HL-60 (cell line): ENCODE results near the gene TMEM53.

Source experiments
- DNase-seq, 2 experiments: peaks; one replicate each; pipeline ENCODE4 v3.0.0-alpha.2; 2010 to 2020; ENCODE audit warnings: low read depth in 1 of 2, low spot score in 1 of 2
- H3K27ac ChIP-seq: fragments of 250-450 bp; sonication (Bioruptor Pico); replicated peaks from 2 replicates; pipeline ENCODE4 v1.5.1; 2020; ENCODE audit warnings: mild to moderate bottlenecking, moderate library complexity
- H3K27me3 ChIP-seq: fragments of 250-450 bp; sonication (Bioruptor Pico); 2 replicates; pipeline ENCODE4 v1.5.1; 2021; ENCODE audit warnings: mild to moderate bottlenecking, moderate library complexity; ENCODE audit not compliant: insufficient read depth, poor library complexity, severe bottlenecking
- H3K4me3 ChIP-seq: replicated peaks from 2 replicates; pipeline ENCODE4 v1.5.1; 2011; ENCODE audit warnings: mild to moderate bottlenecking, control low read depth, low read length; ENCODE audit not compliant: insufficient read depth
- GABPA ChIP-seq: IDR thresholded peaks from 2 replicates; pipeline ENCODE4 v1.6.1; 2012; ENCODE audit warnings: low read depth
- POLR2AphosphoS5 ChIP-seq: IDR thresholded peaks from 2 replicates; pipeline ENCODE4 v1.6.1; 2012; ENCODE audit warnings: low read depth
- REST ChIP-seq: IDR thresholded peaks from 2 replicates; pipeline ENCODE4 v1.6.1; 2012; ENCODE audit warnings: low read depth; ENCODE audit not compliant: insufficient replicate concordance
- SPI1 ChIP-seq: IDR thresholded peaks from 2 replicates; pipeline ENCODE4 v1.6.1; 2012; ENCODE audit warnings: low read depth, mild to moderate bottlenecking, borderline replicate concordance
- TF ChIP-seq, protein P1 (sequence below): IDR thresholded peaks from one replicate; pipeline ENCODE4 v1.5.1; 2011; ENCODE audit warnings: low read length, control low read depth, inconsistent platforms; ENCODE audit not compliant: insufficient read depth

TMEM53 gene

DNA sequence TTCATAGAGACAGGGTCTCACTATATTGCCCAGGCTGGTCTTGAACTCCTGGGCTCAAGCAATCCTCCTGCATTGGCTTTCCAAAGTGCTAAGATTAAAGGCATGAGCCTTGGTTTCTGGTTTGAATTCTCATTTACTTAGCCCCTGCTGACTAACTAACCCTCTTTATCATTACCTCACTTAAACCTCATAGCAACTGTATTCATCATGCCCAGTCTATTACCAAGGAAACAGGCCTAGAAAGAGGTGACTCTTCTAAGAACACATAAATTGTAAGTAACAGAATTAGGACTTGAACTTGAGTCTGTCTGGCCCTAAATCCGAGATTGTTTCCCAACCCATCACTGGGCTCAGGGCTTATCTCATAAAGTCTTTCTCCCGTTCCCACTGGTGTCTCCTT lies 44.2 kb downstream of the TMEM53 start:
- DNase-seq = no peak
- no peak for TF ChIP-seq SPI1
- no peak for TF ChIP-seq POLR2AphosphoS5
- no peak for TF ChIP-seq REST
- TF ChIP-seq, protein P1, sequence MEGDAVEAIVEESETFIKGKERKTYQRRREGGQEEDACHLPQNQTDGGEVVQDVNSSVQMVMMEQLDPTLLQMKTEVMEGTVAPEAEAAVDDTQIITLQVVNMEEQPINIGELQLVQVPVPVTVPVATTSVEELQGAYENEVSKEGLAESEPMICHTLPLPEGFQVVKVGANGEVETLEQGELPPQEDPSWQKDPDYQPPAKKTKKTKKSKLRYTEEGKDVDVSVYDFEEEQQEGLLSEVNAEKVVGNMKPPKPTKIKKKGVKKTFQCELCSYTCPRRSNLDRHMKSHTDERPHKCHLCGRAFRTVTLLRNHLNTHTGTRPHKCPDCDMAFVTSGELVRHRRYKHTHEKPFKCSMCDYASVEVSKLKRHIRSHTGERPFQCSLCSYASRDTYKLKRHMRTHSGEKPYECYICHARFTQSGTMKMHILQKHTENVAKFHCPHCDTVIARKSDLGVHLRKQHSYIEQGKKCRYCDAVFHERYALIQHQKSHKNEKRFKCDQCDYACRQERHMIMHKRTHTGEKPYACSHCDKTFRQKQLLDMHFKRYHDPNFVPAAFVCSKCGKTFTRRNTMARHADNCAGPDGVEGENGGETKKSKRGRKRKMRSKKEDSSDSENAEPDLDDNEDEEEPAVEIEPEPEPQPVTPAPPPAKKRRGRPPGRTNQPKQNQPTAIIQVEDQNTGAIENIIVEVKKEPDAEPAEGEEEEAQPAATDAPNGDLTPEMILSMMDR = no peak
- TF ChIP-seq GABPA = no peak
- H3K4me3 ChIP-seq = no peak overlapping the region
- no peak overlapping the region for H3K27ac ChIP-seq
- H3K27me3 ChIP-seq = no peaks in the 10 kb centered on the region

- no peak overlapping the region for H3K4me3 ChIP-seq
- no peak for DNase-seq
- H3K27ac ChIP-seq = no peak overlapping the region
- TF ChIP-seq, protein P1 = no peak
- TF ChIP-seq SPI1 (no peak), REST (no peak), POLR2AphosphoS5 (no peak), GABPA (no peak)
- no peaks in the 10 kb centered on the region for H3K27me3 ChIP-seq
Observed at GRCh38 chr1:44628962-44629756, 45.1 kb downstream of the TMEM53 start.

DNA sequence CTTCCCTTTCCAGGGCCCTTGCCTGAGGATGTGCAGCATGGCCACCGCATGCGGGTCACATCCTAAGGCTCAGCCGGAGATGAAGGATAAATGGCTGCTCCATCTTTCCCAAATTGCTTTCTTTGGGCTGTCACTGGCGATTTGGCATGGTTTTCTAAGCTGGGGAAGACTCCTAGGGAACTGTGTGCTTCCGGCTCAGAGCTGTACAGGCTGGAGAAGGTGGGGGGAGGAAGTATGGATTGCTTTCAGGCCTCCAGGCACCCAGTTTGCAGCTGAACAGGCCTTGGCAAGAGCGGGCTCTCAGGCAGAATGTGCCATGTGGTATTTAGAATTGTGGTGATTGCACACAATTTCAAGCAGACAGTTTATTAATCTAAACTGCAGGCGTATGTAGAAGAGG lies 48.9 kb downstream of the TMEM53 start:
- TF ChIP-seq GABPA (no peak), POLR2AphosphoS5 (no peak), REST (no peak), SPI1 (no peak)
- TF ChIP-seq, protein P1 = no peak
- DNase-seq = no peak
- no peaks in the 10 kb centered on the region for H3K27me3 ChIP-seq
- H3K4me3 ChIP-seq = no peak overlapping the region
- no peak overlapping the region for H3K27ac ChIP-seq
